Gastrocnemius medialis (tissue), 4 donors: ENCODE data around the gene SLF1. TPM values are rescaled to one million over a fixed set of nuclear protein-coding genes. Genes with fewer than 3 reads are reported as not detected.
"Not testable (repeated sequence)": the region's sequence is repeated elsewhere in the genome, so short reads cannot be mapped to it uniquely, and the experiment has no call there.

Experiments used
- ATAC-seq, 2 donors: fragments of 150-250 bp; one replicate each; pipeline ENCODE4 v1.9.1; 2016
- DNase-seq, 2 donors: peaks; one replicate each; pipeline ENCODE4 v3.0.0-alpha.2; 2019
- H3K27ac ChIP-seq, 4 donors: fragments of 200-600 bp; sonication (generic); 1 replicate in 1 of 4; 2 replicates in 3 of 4; pipeline ENCODE4 v1.5.1; 2016 to 2018; ENCODE audit warnings: mild to moderate bottlenecking in 2 of 4, moderate library complexity in 1 of 4
- H3K27me3 ChIP-seq, 3 donors: fragments of 200-600 bp; sonication (generic) in 2 of 3; 1 replicate in 1 of 3; 2 replicates in 2 of 3; pipeline versions ENCODE4 v1.5.1 to v1.6.0; 2016 to 2019; ENCODE audit warnings: mild to moderate bottlenecking in 1 of 3, moderate library complexity in 1 of 3
- H3K36me3 ChIP-seq, 2 donors: fragments of 200-600 bp; sonication (generic) in 1 of 2; one replicate each; pipeline ENCODE4 v1.5.1; 2017 to 2018
- H3K4me1 ChIP-seq, 2 donors: fragments of 200-600 bp; sonication (generic) in 1 of 2; one replicate each; pipeline ENCODE4 v1.5.1; 2016 to 2017; ENCODE audit warnings: mild to moderate bottlenecking in 2 of 2
- H3K4me3 ChIP-seq, 4 donors: fragments of 200-600 bp; sonication (generic) in 3 of 4; 1 replicate in 1 of 4; 2 replicates in 3 of 4; pipeline ENCODE4 v1.5.1; 2016 to 2019; ENCODE audit warnings: mild to moderate bottlenecking in 2 of 4
- H3K9me3 ChIP-seq, 3 donors: fragments of 200-600 bp; sonication (generic) in 2 of 3; 1 replicate in 1 of 3; 2 replicates in 2 of 3; pipeline ENCODE4 v1.5.1; 2016 to 2019
- POLR2A ChIP-seq, 2 donors: fragments of 450-650 bp; IDR thresholded peaks; one replicate each; pipeline ENCODE4 v1.6.1; 2017; ENCODE audit warnings: antibody characterized with exemption in 2 of 2, mild to moderate bottlenecking in 2 of 2, moderate library complexity in 2 of 2
- in situ Hi-C, 4 donors: fragments of 200-750 bp; cut with MboI; loops; one replicate each; pipeline versions ENCODE4 v1.15.0 to v1.8.0; 2017; ENCODE audit warnings: low sequenced_read_pairs in 4 of 4
- intact Hi-C: fragments of 100-400 bp; cut with DNase I; formaldehyde crosslinking; loops from one replicate; pipeline ENCODE4 v1.15.1; 2023; ENCODE audit warnings: low total_unique reads
- total RNA-seq, 4 donors: library from RNA; depleted of rRNA; stranded (reverse); fragments of >200 nt; gene quantifications; one replicate each; pipeline versions ENCODE4 v1.1.0 to v1.2.3, GENCODE V29; 2016
- TF ChIP-seq, protein P1 (sequence below), 5 experiments: fragments of 450-650 bp in 3 of 5; fragments of 200-600 bp in 2 of 5; sonication (generic) in 2 of 5; IDR thresholded peaks in 4 of 5; conservative IDR thresholded peaks in 1 of 5; 1 replicate in 4 of 5; 2 replicates in 1 of 5; pipeline ENCODE4 v1.5.1; 2016 to 2019; ENCODE audit warnings: antibody characterized with exemption in 5 of 5, mild to moderate bottlenecking in 3 of 5, moderate library complexity in 3 of 5

SLF1 gene
- 1 to 10 TPM; 1.0 to 2.6 (median 1.9) TPM for total RNA-seq

DNA sequence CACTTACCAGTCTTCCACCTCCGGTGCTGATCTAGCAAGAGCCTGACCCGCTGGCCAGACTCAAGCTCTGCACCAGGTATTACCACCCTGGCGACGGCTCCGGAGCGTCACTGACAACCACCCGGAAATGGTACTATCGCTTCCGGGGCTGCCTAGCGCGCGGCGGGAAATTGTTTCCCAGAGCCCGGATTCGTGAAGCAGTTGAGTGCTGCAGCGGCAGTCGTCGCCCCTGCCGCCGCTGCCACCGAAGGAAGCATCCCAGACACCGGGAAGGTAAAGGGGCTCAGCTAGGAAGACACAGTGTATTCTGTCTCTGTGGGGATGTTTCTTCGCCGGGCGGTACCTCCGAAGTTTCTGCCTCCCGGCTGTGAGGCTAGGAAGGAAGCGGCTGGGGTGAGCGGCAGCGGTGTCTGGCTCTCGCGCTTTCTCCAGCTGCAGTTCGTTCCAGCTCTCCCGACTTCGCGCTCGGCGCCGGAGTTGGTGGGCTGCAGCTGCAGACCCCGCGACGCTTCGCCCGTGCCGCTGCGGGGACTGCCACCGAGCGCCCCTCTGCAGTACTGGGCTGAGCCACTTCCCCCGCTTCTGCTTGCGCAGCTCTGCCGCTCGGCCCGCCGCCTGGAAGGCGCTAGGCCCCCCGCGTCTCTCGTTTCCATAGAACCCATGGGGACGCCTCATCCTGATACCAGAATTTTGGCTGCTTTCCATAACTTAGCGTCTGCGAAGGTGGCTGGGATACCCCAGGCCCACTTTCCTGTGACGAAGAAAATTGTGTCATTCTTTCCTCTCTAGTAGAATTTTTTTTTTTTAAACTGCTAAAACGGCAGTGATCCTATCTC is at the start of gene SLF1, which contains the start of gene KIAA0825:
Gene SLF1, plus strand, starts transcription at position 177 of the 836 bp plus-strand sequence. CDS start 10,142 bp downstream, outside the sequence.
Gene KIAA0825, minus strand, starts transcription at position 112 of the 836 bp plus-strand sequence. CDS start 81,478 bp downstream, outside the sequence.
- intact Hi-C loops (loop anchor here (5.0 kb wide), 1 partner anchor 506 kb away; a partner anchor contains a TSS), in situ Hi-C loops (no loop called here)
- no peaks in the 10 kb centered on the region for H3K9me3 ChIP-seq
- H3K36me3 ChIP-seq: no peaks in the 10 kb centered on the region
- H3K27ac ChIP-seq: peak within 1 kb of the TSS; percentile 74 to 85 (median 78)
- TF ChIP-seq, protein P1, sequence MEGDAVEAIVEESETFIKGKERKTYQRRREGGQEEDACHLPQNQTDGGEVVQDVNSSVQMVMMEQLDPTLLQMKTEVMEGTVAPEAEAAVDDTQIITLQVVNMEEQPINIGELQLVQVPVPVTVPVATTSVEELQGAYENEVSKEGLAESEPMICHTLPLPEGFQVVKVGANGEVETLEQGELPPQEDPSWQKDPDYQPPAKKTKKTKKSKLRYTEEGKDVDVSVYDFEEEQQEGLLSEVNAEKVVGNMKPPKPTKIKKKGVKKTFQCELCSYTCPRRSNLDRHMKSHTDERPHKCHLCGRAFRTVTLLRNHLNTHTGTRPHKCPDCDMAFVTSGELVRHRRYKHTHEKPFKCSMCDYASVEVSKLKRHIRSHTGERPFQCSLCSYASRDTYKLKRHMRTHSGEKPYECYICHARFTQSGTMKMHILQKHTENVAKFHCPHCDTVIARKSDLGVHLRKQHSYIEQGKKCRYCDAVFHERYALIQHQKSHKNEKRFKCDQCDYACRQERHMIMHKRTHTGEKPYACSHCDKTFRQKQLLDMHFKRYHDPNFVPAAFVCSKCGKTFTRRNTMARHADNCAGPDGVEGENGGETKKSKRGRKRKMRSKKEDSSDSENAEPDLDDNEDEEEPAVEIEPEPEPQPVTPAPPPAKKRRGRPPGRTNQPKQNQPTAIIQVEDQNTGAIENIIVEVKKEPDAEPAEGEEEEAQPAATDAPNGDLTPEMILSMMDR (IDR thresholded peaks at IDR 0.05 in 4 of 5, conservative IDR thresholded peaks at IDR 0.05 in 1 of 5): peak in 1 of 5 experiments; percentile 14
- TF ChIP-seq POLR2A (IDR thresholded peaks at IDR 0.05): no peak
- peak within 1 kb of the TSS; percentile 83 to 90 (median 86) for H3K4me3 ChIP-seq
- H3K4me1 ChIP-seq: peaks cover 13 to 15% of the 10 kb centered on the region in 2 donors
- DNase-seq (peak; percentile 72 to 79), ATAC-seq (peak; percentile 97 to 98)
- no peaks in the 10 kb centered on the region for H3K27me3 ChIP-seq

DNA sequence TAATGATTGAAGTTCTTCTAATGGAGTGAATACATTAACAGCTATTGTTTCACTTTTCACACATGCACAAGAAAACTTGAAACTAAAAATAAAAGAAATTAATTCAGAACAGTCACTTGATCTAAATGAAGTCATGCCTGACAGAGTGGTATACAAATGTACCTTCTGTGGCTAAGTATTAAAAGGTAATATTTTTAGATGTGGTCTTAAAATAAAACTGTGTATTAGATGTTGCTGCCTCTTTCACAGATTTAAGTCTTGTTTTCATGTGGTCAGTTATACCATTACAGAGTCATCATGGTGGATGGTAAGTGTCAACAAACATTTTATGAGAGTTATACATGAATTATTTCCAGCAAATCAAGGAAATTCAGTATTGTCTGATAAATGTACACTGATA is 47.1 kb upstream of the SLF1 start:
- in situ Hi-C loops: no loop called here
- TF ChIP-seq POLR2A (IDR thresholded peaks at IDR 0.05): no peak
- TF ChIP-seq, protein P1 (IDR thresholded peaks at IDR 0.05 in 4 of 5, conservative IDR thresholded peaks at IDR 0.05 in 1 of 5): no peak
- no peaks in the 10 kb centered on the region for H3K36me3 ChIP-seq
- no peaks in the 10 kb centered on the region for H3K9me3 ChIP-seq
- intact Hi-C loops: no loop called here
- no peak for ATAC-seq
- H3K4me1 ChIP-seq: no peaks in the 10 kb centered on the region
- H3K4me3 ChIP-seq: no peak overlapping the region
- no peak overlapping the region for H3K27ac ChIP-seq
- DNase-seq: no peak
- no peaks in the 10 kb centered on the region for H3K27me3 ChIP-seq

DNA sequence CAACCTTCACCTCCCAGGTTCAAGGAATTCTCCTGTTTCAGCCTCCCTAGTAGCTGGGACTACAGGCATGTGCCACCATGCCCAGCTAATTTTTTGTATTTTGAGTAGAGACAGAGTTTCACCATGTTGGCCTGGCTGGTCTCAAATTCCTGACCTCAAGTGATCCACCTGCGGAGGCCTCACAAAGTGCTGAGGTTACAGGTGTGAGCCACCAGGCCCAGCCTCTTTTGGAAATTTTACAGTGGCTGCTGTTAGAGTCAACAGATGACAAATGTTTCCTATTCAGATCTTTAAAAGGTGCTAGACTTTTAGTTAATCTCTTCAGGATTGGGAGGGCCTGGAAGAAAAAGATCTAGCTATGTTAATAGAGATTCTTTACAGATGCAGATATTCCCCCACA is 45.1 kb upstream of the SLF1 start:
- H3K9me3 ChIP-seq, H3K27me3 ChIP-seq, H3K4me3 ChIP-seq, H3K27ac ChIP-seq, H3K36me3 ChIP-seq, intact Hi-C loops, in situ Hi-C loops, ATAC-seq, H3K4me1 ChIP-seq, DNase-seq: not testable (repeated sequence)

DNA sequence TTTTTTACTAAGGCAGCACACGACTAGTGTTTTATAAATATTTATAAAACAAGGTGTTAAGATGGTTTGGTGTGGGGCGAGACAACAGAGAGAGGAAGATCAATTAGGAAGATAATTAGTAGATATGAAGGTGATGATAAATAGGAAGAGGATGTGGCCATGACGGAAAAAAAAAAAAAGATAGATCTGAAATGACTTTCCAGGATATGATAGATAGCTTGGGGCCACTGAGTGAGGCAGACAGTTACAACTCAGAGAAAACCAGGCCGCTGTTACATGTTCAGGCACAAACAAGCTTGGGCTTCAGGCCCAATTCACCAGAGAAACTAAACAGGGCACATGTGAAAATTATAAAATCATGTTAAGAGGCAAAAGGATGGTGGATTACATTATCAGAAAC is 43.3 kb upstream of the SLF1 start:
- intact Hi-C loops: no loop called here
- no peaks in the 10 kb centered on the region for H3K9me3 ChIP-seq
- in situ Hi-C loops: no loop called here
- TF ChIP-seq, protein P1 (IDR thresholded peaks at IDR 0.05 in 4 of 5, conservative IDR thresholded peaks at IDR 0.05 in 1 of 5): no peak
- TF ChIP-seq POLR2A (IDR thresholded peaks at IDR 0.05): no peak
- no peak overlapping the region for H3K27ac ChIP-seq
- no peaks in the 10 kb centered on the region for H3K36me3 ChIP-seq
- ATAC-seq: no peak
- no peak overlapping the region for H3K4me3 ChIP-seq
- no peak for DNase-seq
- H3K4me1 ChIP-seq: no peaks in the 10 kb centered on the region
- no peaks in the 10 kb centered on the region for H3K27me3 ChIP-seq

DNA sequence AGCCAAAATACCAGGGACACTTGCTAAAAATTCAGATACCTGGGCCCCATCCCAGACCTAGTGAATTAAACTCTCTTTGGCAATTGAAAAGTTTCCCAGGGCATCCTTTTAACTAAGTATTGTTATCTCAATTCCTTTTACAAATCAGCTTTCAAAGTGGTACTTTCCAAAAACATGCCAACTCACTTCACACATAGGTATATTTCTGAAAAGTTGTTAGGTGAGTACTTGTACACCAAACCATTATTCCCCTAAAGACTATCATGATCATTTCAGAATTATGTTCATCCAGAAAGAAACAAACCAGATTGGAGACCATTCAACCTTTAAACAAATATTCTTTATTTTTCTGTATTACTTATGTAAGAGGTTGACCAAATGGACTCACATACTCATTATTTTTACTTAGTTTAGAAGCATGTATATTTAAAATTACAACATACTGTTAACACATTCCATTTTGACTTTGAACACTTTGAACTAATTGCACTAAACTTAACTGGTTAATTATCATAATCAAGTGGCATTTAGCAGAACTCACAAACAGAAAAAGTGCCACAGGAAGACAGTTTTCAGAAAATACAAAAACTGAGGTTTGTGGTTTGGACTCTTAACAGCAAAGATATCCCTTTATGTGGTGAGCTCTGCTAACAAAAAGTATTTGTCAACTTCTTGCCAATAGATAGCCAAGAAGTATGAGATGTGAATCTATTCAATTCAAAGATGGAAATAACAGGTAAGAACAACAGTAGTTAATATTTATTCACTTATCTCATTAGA is 40.8 kb upstream of the SLF1 start:
- H3K27ac ChIP-seq: no peak overlapping the region
- H3K36me3 ChIP-seq: no peaks in the 10 kb centered on the region
- no peaks in the 10 kb centered on the region for H3K4me1 ChIP-seq
- no peaks in the 10 kb centered on the region for H3K27me3 ChIP-seq
- in situ Hi-C loops: no loop called here
- no peak overlapping the region for H3K4me3 ChIP-seq
- no peak for DNase-seq
- intact Hi-C loops: no loop called here
- TF ChIP-seq, protein P1 (IDR thresholded peaks at IDR 0.05 in 4 of 5, conservative IDR thresholded peaks at IDR 0.05 in 1 of 5): no peak
- TF ChIP-seq POLR2A (IDR thresholded peaks at IDR 0.05): no peak
- no peaks in the 10 kb centered on the region for H3K9me3 ChIP-seq
- ATAC-seq: no peak
